ENCODE data around the gene GRK5.

- TF ChIP-seq POLR2AphosphoS5 (IDR thresholded peaks at IDR 0.05; ENCODE audit: low read depth, low read length) = no peak
- no peak for TF ChIP-seq POLR2A (IDR thresholded peaks at IDR 0.05; ENCODE audit: low read depth, low read length)
These were observed 142.0 kb downstream of the GRK5 start for GRCh38 chr10:119349341-119349740.

Data from GM12892 (cell line).